ENCODE results near the gene FAM199X. TPM values are rescaled to one million over a fixed set of nuclear protein-coding genes. Genes with fewer than 3 reads are reported as not detected.
"Not testable (repeated sequence)": the region's sequence is repeated elsewhere in the genome, so short reads cannot be mapped to it uniquely, and the experiment has no call there.

Gene FAM199X
- total and polyA plus RNA-seq, 4 donors = 7.5 to 30.5 (median 11.9) TPM

- no peak overlapping the region for H3K27ac ChIP-seq (ENCODE audit: low read depth in 1 of 2, low read length in 1 of 2)
- no peak overlapping the region for H3K9ac ChIP-seq (ENCODE audit: insufficient read depth in 1 of 2, low read length in 2 of 2)
- H3K4me1 ChIP-seq (ENCODE audit: control insufficient read depth in 5 of 5, insufficient read depth in 5 of 5, low read length in 5 of 5) = no peaks in the 10 kb centered on the region
- no peak for DNase-seq
- H3K36me3 ChIP-seq (ENCODE audit: control insufficient read depth in 4 of 4, insufficient read depth in 4 of 4, low read length in 4 of 4) = peaks cover 0 to under 1% (median under 1%) of the 10 kb centered on the region in 4 donors
- no peaks in the 10 kb centered on the region for H3K9me3 ChIP-seq (ENCODE audit: control insufficient read depth in 4 of 4, insufficient read depth in 3 of 4, low read length in 3 of 4)
- WGBS, 2 donors = 33 to 55% methylated on average over 1 of the region's 1 CpG
- no peak overlapping the region for H3K4me3 ChIP-seq
- no peak for ATAC-seq (ENCODE audit: insufficient read depth, low FRiP score)
- peaks cover 0 to 30% (median 4%) of the 10 kb centered on the region in 3 donors for H3K27me3 ChIP-seq (ENCODE audit: control insufficient read depth in 3 of 3, insufficient read depth in 3 of 3, low read length in 2 of 3)
- no peak for TF ChIP-seq CTCF (IDR thresholded peaks at IDR 0.05; ENCODE audit: control extremely low read depth, extremely low read depth)
Measured at GRCh38 chrX:104195013-104195412, 28.8 kb downstream of the FAM199X start.

GRCh38 chrX:104195489-104196084 is 29.3 kb downstream of the FAM199X start:
- H3K9me3 ChIP-seq (ENCODE audit: control insufficient read depth in 4 of 4, insufficient read depth in 3 of 4, low read length in 3 of 4) = no peaks in the 10 kb centered on the region
- DNase-seq (peak in 2 of 3 donors; percentile 22 to 45), ATAC-seq (ENCODE audit: insufficient read depth, low FRiP score) (no peak)
- WGBS, 2 donors = 94 to 100% methylated on average over 1 of the region's 1 CpG
- H3K4me1 ChIP-seq (ENCODE audit: control insufficient read depth in 5 of 5, insufficient read depth in 5 of 5, low read length in 5 of 5) = no peaks in the 10 kb centered on the region
- no peak overlapping the region for H3K27ac ChIP-seq (ENCODE audit: low read depth in 1 of 2, low read length in 1 of 2)
- peaks cover 0 to 4% (median 2%) of the 10 kb centered on the region in 4 donors for H3K36me3 ChIP-seq (ENCODE audit: control insufficient read depth in 4 of 4, insufficient read depth in 4 of 4, low read length in 4 of 4)
- H3K4me3 ChIP-seq = no peak overlapping the region
- H3K27me3 ChIP-seq (ENCODE audit: control insufficient read depth in 3 of 3, insufficient read depth in 3 of 3, low read length in 2 of 3) = peaks cover 0 to 30% (median 3%) of the 10 kb centered on the region in 3 donors
- TF ChIP-seq CTCF (IDR thresholded peaks at IDR 0.05; ENCODE audit: control extremely low read depth, extremely low read depth) = peak; percentile 22
- H3K9ac ChIP-seq (ENCODE audit: insufficient read depth in 1 of 2, low read length in 2 of 2) = no peak overlapping the region

GRCh38 chrX:104205548-104205947 is 39.3 kb downstream of the FAM199X start:
- H3K4me1 ChIP-seq (ENCODE audit: control insufficient read depth in 5 of 5, insufficient read depth in 5 of 5, low read length in 5 of 5) = no peaks in the 10 kb centered on the region
- peaks cover 4 to 41% (median 10%) of the 10 kb centered on the region in 3 donors for H3K27me3 ChIP-seq (ENCODE audit: control insufficient read depth in 3 of 3, insufficient read depth in 3 of 3, low read length in 2 of 3)
- H3K9me3 ChIP-seq (ENCODE audit: control insufficient read depth in 4 of 4, insufficient read depth in 3 of 4, low read length in 3 of 4) = no peaks in the 10 kb centered on the region
- no peak overlapping the region for H3K9ac ChIP-seq (ENCODE audit: insufficient read depth in 1 of 2, low read length in 2 of 2)
- ATAC-seq (ENCODE audit: insufficient read depth, low FRiP score) (no peak), DNase-seq (no peak)
- H3K36me3 ChIP-seq (ENCODE audit: control insufficient read depth in 4 of 4, insufficient read depth in 4 of 4, low read length in 4 of 4) = no peaks in the 10 kb centered on the region
- no peak for TF ChIP-seq CTCF (IDR thresholded peaks at IDR 0.05; ENCODE audit: control extremely low read depth, extremely low read depth)
- WGBS, 2 donors = 76 to 94% methylated on average over 5 of the region's 5 CpGs
- H3K4me3 ChIP-seq = no peak overlapping the region
- no peak overlapping the region for H3K27ac ChIP-seq (ENCODE audit: low read depth in 1 of 2, low read length in 1 of 2)

GRCh38 chrX:104211187-104211586 is 44.9 kb downstream of the FAM199X start:
- no peak for TF ChIP-seq CTCF (IDR thresholded peaks at IDR 0.05; ENCODE audit: control extremely low read depth, extremely low read depth)
- DNase-seq = no peak
- no peaks in the 10 kb centered on the region for H3K36me3 ChIP-seq (ENCODE audit: control insufficient read depth in 4 of 4, insufficient read depth in 4 of 4, low read length in 4 of 4)
- H3K9me3 ChIP-seq (ENCODE audit: control insufficient read depth in 4 of 4, insufficient read depth in 3 of 4, low read length in 3 of 4) = no peaks in the 10 kb centered on the region
- no peak overlapping the region for H3K27ac ChIP-seq (ENCODE audit: low read depth in 1 of 2, low read length in 1 of 2)
- no peak overlapping the region for H3K9ac ChIP-seq (ENCODE audit: insufficient read depth in 1 of 2, low read length in 2 of 2)
- H3K4me3 ChIP-seq = no peak overlapping the region
- H3K27me3 ChIP-seq (ENCODE audit: control insufficient read depth in 3 of 3, insufficient read depth in 3 of 3, low read length in 2 of 3) = peaks cover 4 to 58% (median 15%) of the 10 kb centered on the region in 3 donors
- 63 to 78% methylated on average over 5 of the region's 5 CpGs for WGBS, 2 donors
- no peaks in the 10 kb centered on the region for H3K4me1 ChIP-seq (ENCODE audit: control insufficient read depth in 5 of 5, insufficient read depth in 5 of 5, low read length in 5 of 5)
- no peak for ATAC-seq (ENCODE audit: insufficient read depth, low FRiP score)

- not testable (repeated sequence) for H3K9ac ChIP-seq (ENCODE audit: insufficient read depth in 1 of 2, low read length in 2 of 2); DNase-seq
Measured at GRCh38 chrX:104230060-104230459, 63.8 kb downstream of the FAM199X start.

More at GRCh38 chrX:104230060-104230459, 63.8 kb downstream of the FAM199X start:
- H3K4me3 ChIP-seq; H3K4me1 ChIP-seq (ENCODE audit: control insufficient read depth in 5 of 5, insufficient read depth in 5 of 5, low read length in 5 of 5); ATAC-seq (ENCODE audit: insufficient read depth, low FRiP score); H3K27ac ChIP-seq (ENCODE audit: low read depth in 1 of 2, low read length in 1 of 2); H3K9me3 ChIP-seq (ENCODE audit: control insufficient read depth in 4 of 4, insufficient read depth in 3 of 4, low read length in 3 of 4); H3K36me3 ChIP-seq (ENCODE audit: control insufficient read depth in 4 of 4, insufficient read depth in 4 of 4, low read length in 4 of 4): not testable (repeated sequence)
- WGBS, 2 donors = 90 to 98% methylated on average over 10 of the region's 10 CpGs
- H3K27me3 ChIP-seq (ENCODE audit: control insufficient read depth in 3 of 3, insufficient read depth in 3 of 3, low read length in 2 of 3) = peaks cover 0 to 28% (median 7%) of the 10 kb centered on the region in 3 donors

Data from lung (tissue), 12 donors.